HepG2 (cell line): ENCODE results near the gene DNAJC15. TPM values are rescaled to one million over a fixed set of nuclear protein-coding genes. Genes with fewer than 3 reads are reported as not detected.

Experiments
- ATAC-seq: fragments of 200-7000 bp; cut with Tn5 transposase; 3 replicates; pipeline ENCODE4 v1.9.1; 2020; ENCODE audit warnings: mild to moderate bottlenecking, moderate library complexity
- BruUV-seq: library from RNA; stranded (reverse); fragments of 400-500 nt; replicated peaks from 2 replicates; lab custom pipeline; 2021; lab: Mats Ljungman, UMichigan
- CTCF ChIA-PET: fragments of 300-600 bp; formaldehyde crosslinking; extraction: SDS; loops from one replicate; lab custom pipeline; 2021; ENCODE audit warnings: low total read pairs, inconsistent platforms, low intra/inter-chr PET ratio; lab: Yijun Ruan, JAX
- POLR2A ChIA-PET: fragments of 350-600 bp; sonication (Branson Sonifier 250); formaldehyde crosslinking; loops from one replicate; lab custom pipeline; 2020; ENCODE audit warnings: antibody characterized with exemption, inconsistent platforms; lab: Yijun Ruan, JAX
- DNase-seq: peaks from one replicate; pipeline ENCODE4 v3.0.0-alpha.2; 2015; ENCODE audit warnings: low spot score
- FAIRE-seq: peaks from 3 replicates; lab custom pipeline; 2011; peaks lifted over from hg19 to GRCh38; lab: Jason Lieb, UNC
- H2AFZ ChIP-seq: one replicate; pipeline ENCODE4 v1.6.1; 2011; ENCODE audit warnings: low read length, inconsistent platforms
- H3K27ac ChIP-seq: fragments of 300-600 bp; 3 replicates; pipeline ENCODE4 v1.8.0; 2011; ENCODE audit warnings: mixed run types, mild to moderate bottlenecking, mixed read lengths, low read length, inconsistent platforms; ENCODE audit not compliant: insufficient read depth; ENCODE audit errors: extremely low read length
- H3K27me3 ChIP-seq, 2 experiments: fragments of 200-600 bp in 1 of 2; 2 replicates in 1 of 2; 3 replicates in 1 of 2; pipeline versions ENCODE4 v1.6.0 to v1.8.0; 2011; ENCODE audit warnings: low read length in 2 of 2, mild to moderate bottlenecking in 2 of 2, moderate library complexity in 2 of 2, inconsistent platforms in 1 of 2; ENCODE audit not compliant: insufficient read depth in 2 of 2, control insufficient read depth in 1 of 2
- H3K36me3 ChIP-seq, 2 experiments: fragments of 200-600 bp in 1 of 2; replicated peaks in 1 of 2; 2 replicates in 1 of 2; 3 replicates in 1 of 2; pipeline versions ENCODE4 v1.5.1 to v1.8.0; 2011; ENCODE audit warnings: low read length in 2 of 2, inconsistent platforms in 1 of 2; ENCODE audit not compliant: insufficient read depth in 2 of 2, control insufficient read depth in 1 of 2
- H3K4me1 ChIP-seq: 2 replicates; pipeline ENCODE4 v1.5.1; 2012; ENCODE audit warnings: low read length, inconsistent platforms; ENCODE audit not compliant: insufficient read depth
- H3K4me2 ChIP-seq: 2 replicates; pipeline ENCODE4 v1.6.0; 2011; ENCODE audit warnings: low read depth, low read length, inconsistent platforms
- H3K4me3 ChIP-seq, 3 experiments: fragments of 200-600 bp in 1 of 3; sonication (generic), shearing (Covaris generic) in 1 of 3; replicated peaks in 1 of 3; 2 replicates each; pipeline ENCODE4 v1.5.1; 2011 to 2016; ENCODE audit warnings: low read length in 3 of 3, inconsistent platforms in 2 of 3, low read depth in 2 of 3, mild to moderate bottlenecking in 2 of 3, control low read depth in 1 of 3, mixed read lengths in 1 of 3; ENCODE audit not compliant: insufficient read depth in 1 of 3
- H3K79me2 ChIP-seq: one replicate; pipeline ENCODE4 v1.6.1; 2011; ENCODE audit warnings: low read length, inconsistent platforms; ENCODE audit not compliant: insufficient read depth
- H3K9ac ChIP-seq: 2 replicates; pipeline ENCODE4 v1.6.0; 2011; ENCODE audit warnings: mild to moderate bottlenecking, low read depth, low read length, inconsistent platforms; ENCODE audit not compliant: insufficient read depth
- H3K9me3 ChIP-seq: 2 replicates; pipeline ENCODE4 v1.5.1; 2012; ENCODE audit warnings: mild to moderate bottlenecking, low read length
- H4K20me1 ChIP-seq: 2 replicates; pipeline ENCODE4 v1.6.0; 2011; ENCODE audit warnings: inconsistent platforms, mild to moderate bottlenecking, low read length, moderate library complexity; ENCODE audit not compliant: insufficient read depth
- BRCA1 ChIP-seq: sonication (generic); formaldehyde crosslinking; IDR thresholded peaks from 2 replicates; pipeline ENCODE4 v1.4.0; 2020; ENCODE audit warnings: missing genetic modification reagents
- BRF2 ChIP-seq: sonication (generic); formaldehyde crosslinking; IDR thresholded peaks from 2 replicates; pipeline ENCODE4 v1.8.1; 2022; ENCODE audit warnings: mild to moderate bottlenecking, missing genetic modification reagents
- CCDC6 ChIP-seq: sonication (generic); formaldehyde crosslinking; IDR thresholded peaks from 2 replicates; pipeline ENCODE4 v1.8.1; 2022; ENCODE audit warnings: mild to moderate bottlenecking, missing genetic modification reagents, moderate library complexity
- E2F5 ChIP-seq: sonication (generic); formaldehyde crosslinking; conservative IDR thresholded peaks from 2 replicates; pipeline ENCODE4 v1.4.0; 2020; ENCODE audit warnings: missing genetic modification reagents
- ELF3 ChIP-seq: IDR thresholded peaks from 2 replicates; pipeline ENCODE4 v1.6.1; 2016; ENCODE audit warnings: missing genetic modification reagents, missing compliant biosample characterization
- FIP1L1 ChIP-seq: fragments of 200-400 bp; formaldehyde crosslinking; IDR thresholded peaks from 2 replicates; pipeline ENCODE4 v1.6.1; 2018; ENCODE audit warnings: low read depth, mild to moderate bottlenecking, low read length, moderate library complexity, borderline replicate concordance; ENCODE audit not compliant: insufficient read depth
- HCFC1 ChIP-seq: fragments of 150-350 bp; IDR thresholded peaks from 2 replicates; pipeline ENCODE4 v1.6.1; 2014; ENCODE audit warnings: low read depth, low read length
- STAG1 ChIP-seq: sonication (generic); formaldehyde crosslinking; IDR thresholded peaks from 2 replicates; pipeline ENCODE4 v1.4.0; 2020; ENCODE audit warnings: missing genetic modification reagents
- TEAD3 ChIP-seq: optimal IDR thresholded peaks from 2 replicates; pipeline ENCODE3; 2016; ENCODE audit warnings: borderline replicate concordance
- TRIM22 ChIP-seq: fragments of 450-650 bp; IDR thresholded peaks from 2 replicates; pipeline ENCODE4 v1.6.1; 2017
- ZKSCAN1 ChIP-seq: fragments of 150-350 bp; IDR thresholded peaks from 2 replicates; pipeline ENCODE4 v1.6.1; 2014; ENCODE audit warnings: low read length
- ZNF17 ChIP-seq: sonication (generic); formaldehyde crosslinking; IDR thresholded peaks from 2 replicates; pipeline ENCODE4 v1.5.0; 2020; ENCODE audit warnings: mild to moderate bottlenecking, missing genetic modification reagents
- ZNF292 ChIP-seq: sonication (generic); formaldehyde crosslinking; IDR thresholded peaks from 2 replicates; pipeline ENCODE4 v1.8.1; 2022; ENCODE audit warnings: mild to moderate bottlenecking, low read depth, missing genetic modification reagents, borderline replicate concordance
- ZNF530 ChIP-seq: sonication (generic); formaldehyde crosslinking; IDR thresholded peaks from 2 replicates; pipeline ENCODE4 v1.5.0; 2020; ENCODE audit warnings: low read depth, mild to moderate bottlenecking, missing genetic modification reagents
- ZNF547 ChIP-seq: sonication (generic); formaldehyde crosslinking; IDR thresholded peaks from 2 replicates; pipeline ENCODE4 v1.5.1; 2020; ENCODE audit warnings: mild to moderate bottlenecking, missing genetic modification reagents
- ZNF564 ChIP-seq: sonication (generic); formaldehyde crosslinking; IDR thresholded peaks from 2 replicates; pipeline ENCODE4 v1.8.1; 2023; ENCODE audit warnings: mild to moderate bottlenecking, missing genetic modification reagents
- ZNF775 ChIP-seq: sonication (generic); formaldehyde crosslinking; IDR thresholded peaks from 2 replicates; pipeline ENCODE4 v1.4.0; 2020; ENCODE audit warnings: missing genetic modification reagents, mild to moderate bottlenecking, moderate library complexity, borderline replicate concordance
- ZNF777 ChIP-seq: sonication (generic); formaldehyde crosslinking; IDR thresholded peaks from 2 replicates; pipeline ENCODE4 v1.4.0; 2020; ENCODE audit warnings: missing genetic modification reagents
- ZNF781 ChIP-seq: sonication (generic); formaldehyde crosslinking; IDR thresholded peaks from 2 replicates; pipeline ENCODE4 v1.5.1; 2020; ENCODE audit warnings: borderline replicate concordance, mild to moderate bottlenecking, missing genetic modification reagents; ENCODE audit errors: not compliant biosample characterization
- WGBS: methylation state at CpG from one replicate; pipeline ENCODE4 v1.1.6; 2017; ENCODE audit warnings: low lambda C conversion rate; 5-methylcytosine and 5-hydroxymethylcytosine counted together
- in situ Hi-C: cut with HindIII; loops from 2 replicates; pipeline ENCODE4 v1.10.0; 2017; ENCODE audit warnings: low pct_unique_long_range_greater_than_20kb; ENCODE audit not compliant: extremely low pct_ligation_motif_present
- intact Hi-C: fragments of 100-400 bp; cut with micrococcal nuclease; formaldehyde crosslinking; loops from one replicate; pipeline ENCODE4 v1.10.0; 2022; ENCODE audit not compliant: unreplicated experiment
- polyA plus RNA-seq, 8 experiments: library from polyadenylated mRNA; depleted of rRNA in 3 of 8; stranded (reverse) in 7 of 8; unstranded in 1 of 8; fragments of >200 nt; fragmentation: Illumina TruSeq in 4 of 8; extraction: Trizol in 4 of 8; gene quantifications; 2 replicates each; pipeline versions ENCODE4 v1.2.1 to v1.2.3, GENCODE V29; 2011 to 2016; ENCODE audit warnings: low read depth in 4 of 8, missing spikeins in 1 of 8, mixed read lengths in 1 of 8; ENCODE audit not compliant: insufficient read depth in 1 of 8
- total RNA-seq, 5 experiments: library from RNA; depleted of rRNA; stranded (reverse); fragments of >200 nt; fragmentation: Illumina TruSeq; extraction: Trizol; gene quantifications; 2 replicates each; pipeline ENCODE4 v1.2.3, GENCODE V29; 2016; ENCODE audit warnings: low read depth in 1 of 5

The DNAJC15 gene
- total and polyA plus RNA-seq, 2 of the 13 experiments (the other 11 are each of a cell fraction or from before 2014, with no cell fraction given): 23.0 to 31.9 TPM

- no peaks in the 10 kb centered on the region for H3K27me3 ChIP-seq
- no peak overlapping the region for H3K27ac ChIP-seq
- no peak overlapping the region for H3K4me3 ChIP-seq
- TF ChIP-seq STAG1 (no peak), E2F5 (CRISPR knock-in tag) (no peak), ELF3 (CRISPR knock-in tag) (no peak), CCDC6 (CRISPR knock-in tag) (no peak), ZNF781 (no peak), TEAD3 (CRISPR knock-in tag) (no peak), BRF2 (CRISPR knock-in tag) (no peak), HCFC1 (no peak)
- TF ChIP-seq, all 625 proteins: peak for 0
- BruUV-seq: no TSS peak
- no peak for FAIRE-seq
- intact Hi-C loops (no loop called here), in situ Hi-C loops (no loop called here)
- no peak for ATAC-seq
- 0% methylated on average over 1 of the region's 2 CpGs for WGBS
- no peaks in the 10 kb centered on the region for H3K79me2 ChIP-seq
- DNase-seq: no peak
- H4K20me1 ChIP-seq: no peaks in the 10 kb centered on the region
- no peak overlapping the region for H3K9ac ChIP-seq
- H3K4me2 ChIP-seq: no peak overlapping the region
- no peaks in the 10 kb centered on the region for H3K36me3 ChIP-seq
- H3K9me3 ChIP-seq: no peaks in the 10 kb centered on the region
- H3K4me1 ChIP-seq: no peaks in the 10 kb centered on the region
- ChIA-PET CTCF (no interaction called here), POLR2A (no interaction called here)
- H2AFZ ChIP-seq: no peak overlapping the region
Observed at GRCh38 chr13:43157796-43158195, 134.4 kb downstream of the DNAJC15 start.

GRCh38 chr13:43158516-43158915 is 135.1 kb downstream of the DNAJC15 start:
- ATAC-seq: no peak
- Histone ChIP-seq H2AFZ (no peak overlapping the region), H3K27ac (no peak overlapping the region), H4K20me1 (no peaks in the 10 kb centered on the region), H3K9ac (no peak overlapping the region), H3K9me3 (no peaks in the 10 kb centered on the region), H3K36me3 (no peaks in the 10 kb centered on the region), H3K79me2 (no peaks in the 10 kb centered on the region), H3K4me2 (no peak overlapping the region), H3K4me3 (no peak overlapping the region), H3K4me1 (no peaks in the 10 kb centered on the region), H3K27me3 (no peaks in the 10 kb centered on the region)
- DNase-seq: no peak
- ChIA-PET CTCF (no interaction called here), POLR2A (no interaction called here)
- no TSS peak for BruUV-seq
- whole genome bisulfite sequencing: 63% methylated on average over 3 of the region's 3 CpGs
- intact Hi-C loops: no loop called here
- FAIRE-seq: no peak
- in situ Hi-C loops: no loop called here
- TF ChIP-seq ZNF775 (CRISPR knock-in tag): no peak
- TF ChIP-seq ZNF777 (CRISPR knock-in tag): no peak
- no peak for TF ChIP-seq ZNF530 (CRISPR knock-in tag)
- TF ChIP-seq FIP1L1: no peak
- no peak for TF ChIP-seq ZNF547 (CRISPR knock-in tag)
- TF ChIP-seq ZNF292 (CRISPR knock-in tag): no peak
- no peak for TF ChIP-seq ZNF17
- no peak for TF ChIP-seq TRIM22
- no peak for TF ChIP-seq ZNF564 (CRISPR knock-in tag)
- TF ChIP-seq ZKSCAN1: no peak
- TF ChIP-seq BRCA1 (CRISPR knock-in tag): no peak
